ENCODE results near the gene CELF2.
"Not testable (repeated sequence)": the region's sequence is repeated elsewhere in the genome, so short reads cannot be mapped to it uniquely, and the experiment has no call there.

Gene CELF2

GRCh38 chr10:11175823-11176243 lies 158.2 kb downstream of the CELF2 start:
- no peak for DNase-seq (ENCODE audit: low read depth)

GRCh38 chr10:11176746-11177145 lies 159.1 kb downstream of the CELF2 start:
- DNase-seq (ENCODE audit: low read depth), result no peak

- no peak for DNase-seq (ENCODE audit: low read depth)
Measured at GRCh38 chr10:11177381-11177780, 159.7 kb downstream of the CELF2 start.

GRCh38 chr10:11177926-11178471 lies 160.3 kb downstream of the CELF2 start:
- DNase-seq (ENCODE audit: low read depth), result no peak

GRCh38 chr10:11178606-11179515 lies 161.2 kb downstream of the CELF2 start:
- DNase-seq (ENCODE audit: low read depth), result no peak

GRCh38 chr10:11179516-11180105 lies 161.9 kb downstream of the CELF2 start:
- no peak for DNase-seq (ENCODE audit: low read depth)

- DNase-seq (ENCODE audit: low read depth), result no peak
Measured at GRCh38 chr10:11180228-11180627, 162.6 kb downstream of the CELF2 start.

GRCh38 chr10:11181978-11182377 lies 164.3 kb downstream of the CELF2 start:
- no peak for DNase-seq (ENCODE audit: low read depth)

GRCh38 chr10:11183015-11183414 lies 165.3 kb downstream of the CELF2 start:
- DNase-seq (ENCODE audit: low read depth), result no peak

GRCh38 chr10:11184093-11184492 lies 166.4 kb downstream of the CELF2 start:
- no peak for DNase-seq (ENCODE audit: low read depth)

- not testable (repeated sequence) for DNase-seq (ENCODE audit: low read depth)
Measured at GRCh38 chr10:11185128-11185665, 167.5 kb downstream of the CELF2 start.

- DNase-seq (ENCODE audit: low read depth), result no peak
Measured at GRCh38 chr10:11186374-11186773, 168.7 kb downstream of the CELF2 start.

- DNase-seq (ENCODE audit: low read depth), result no peak
Measured at GRCh38 chr10:11189582-11190376, 172.1 kb downstream of the CELF2 start.

- no peak for DNase-seq (ENCODE audit: low read depth)
Measured at GRCh38 chr10:11191190-11191589, 173.5 kb downstream of the CELF2 start.

GRCh38 chr10:11191678-11192077 lies 174.0 kb downstream of the CELF2 start:
- no peak for DNase-seq (ENCODE audit: low read depth)

- no peak for DNase-seq (ENCODE audit: low read depth)
Measured at GRCh38 chr10:11192304-11193000, 174.8 kb downstream of the CELF2 start.

GRCh38 chr10:11193001-11193551 lies 175.4 kb downstream of the CELF2 start:
- DNase-seq (ENCODE audit: low read depth), result no peak

- DNase-seq (ENCODE audit: low read depth), result no peak
Measured at GRCh38 chr10:11194859-11195586, 177.4 kb downstream of the CELF2 start.

- DNase-seq (ENCODE audit: low read depth), result no peak
Measured at GRCh38 chr10:11195623-11196022, 178.0 kb downstream of the CELF2 start.

- DNase-seq (ENCODE audit: low read depth), result no peak
Measured at GRCh38 chr10:11197266-11197712, 179.6 kb downstream of the CELF2 start.

All from stimulated activated CD8-positive, alpha-beta memory T cell treated with anti-CD3 and anti-CD28 coated beads, Interleukin-15, amount 100 ng/mL, for 24 hours (primary cell).